T-cell (primary cell): ENCODE results near the gene BRSK1. TPM values are rescaled to one million over a fixed set of nuclear protein-coding genes. Genes with fewer than 3 reads are reported as not detected.

Source experiments
- ATAC-seq, 4 experiments: fragments of 200-7000 bp in 3 of 4; fragments of 150-1000 bp in 1 of 4; cut with Tn5 transposase; replicated peaks in 1 of 4; 1 replicate in 3 of 4; 2 replicates in 1 of 4; pipeline ENCODE4 v1.10.0; 2021; ENCODE audit warnings: moderate library complexity in 3 of 4, mild to moderate bottlenecking in 2 of 4, moderate number of reproducible peaks in 1 of 4
- CTCF ChIA-PET, 2 donors: fragments of 300-600 bp; sonication (Branson Sonifier 250); formaldehyde crosslinking; loops; one replicate each; lab custom pipeline; 2022; ENCODE audit warnings: antibody characterized with exemption in 2 of 2; lab: Charles Lee
- POLR2A ChIA-PET, 2 donors: fragments of 300-600 bp; sonication (Branson Sonifier 250); formaldehyde crosslinking; loops; one replicate each; lab custom pipeline; 2022; ENCODE audit warnings: antibody characterized with exemption in 2 of 2; lab: Charles Lee
- DNase-seq, 35 experiments: peaks; one replicate each; pipeline versions ENCODE4 v3.0.0 to v3.0.0-alpha.2; 2013 to 2023
- H3K27ac ChIP-seq: one replicate; pipeline ENCODE4 v1.5.1; 2013; ENCODE audit warnings: low read length
- H3K27me3 ChIP-seq, 2 experiments: replicated peaks in 1 of 2; 1 replicate in 1 of 2; 2 replicates in 1 of 2; pipeline versions ENCODE4 v1.6.1 to v1.7.0; 2013; ENCODE audit warnings: low read length in 1 of 2, mixed read lengths in 1 of 2; ENCODE audit not compliant: control insufficient read depth in 2 of 2, insufficient read depth in 2 of 2; ENCODE audit errors: extremely low read depth in 1 of 2
- H3K36me3 ChIP-seq, 2 donors: 1 replicate in 1 of 2; 2 replicates in 1 of 2; pipeline versions ENCODE4 v1.6.1 to v1.7.0; 2013; ENCODE audit warnings: low read length in 1 of 2; ENCODE audit not compliant: control insufficient read depth in 2 of 2, insufficient read depth in 1 of 2; ENCODE audit errors: extremely low read depth in 1 of 2
- H3K4me1 ChIP-seq, 2 experiments: 1 replicate in 1 of 2; 2 replicates in 1 of 2; pipeline versions ENCODE4 v1.6.1 to v1.7.0; 2013; ENCODE audit warnings: low read length in 2 of 2, mixed read lengths in 1 of 2; ENCODE audit not compliant: insufficient read depth in 2 of 2, control insufficient read depth in 1 of 2; ENCODE audit errors: extremely low read depth in 1 of 2
- H3K4me3 ChIP-seq, 2 donors: 1 replicate in 1 of 2; 2 replicates in 1 of 2; pipeline versions ENCODE4 v1.5.1 to v1.7.0; 2013; ENCODE audit warnings: mild to moderate bottlenecking in 2 of 2, low read length in 1 of 2, moderate library complexity in 1 of 2; ENCODE audit not compliant: control insufficient read depth in 1 of 2; ENCODE audit errors: extremely low read depth in 1 of 2
- H3K9me3 ChIP-seq: 2 replicates; pipeline ENCODE4 v1.7.0; 2013
- H3K27ac Mint-ChIP-seq, 2 donors: one replicate each; pipeline ENCODE4 v1.8.0; 2020 to 2021; ENCODE audit warnings: mild to moderate bottlenecking in 2 of 2, mixed read lengths in 2 of 2
- H3K27me3 Mint-ChIP-seq, 2 donors: one replicate each; pipeline ENCODE4 v1.8.0; 2021 to 2022; ENCODE audit warnings: mixed read lengths in 2 of 2
- H3K36me3 Mint-ChIP-seq: one replicate; pipeline ENCODE4 v1.8.0; 2021; ENCODE audit warnings: mixed read lengths
- H3K4me1 Mint-ChIP-seq, 3 donors: one replicate each; pipeline ENCODE4 v1.8.0; 2020 to 2022; ENCODE audit warnings: mixed read lengths in 3 of 3, mild to moderate bottlenecking in 1 of 3
- H3K4me3 Mint-ChIP-seq, 3 donors: one replicate each; pipeline ENCODE4 v1.8.0; 2020 to 2022; ENCODE audit warnings: mild to moderate bottlenecking in 3 of 3, mixed read lengths in 3 of 3, moderate library complexity in 3 of 3
- H3K9me3 Mint-ChIP-seq, 3 donors: one replicate each; pipeline ENCODE4 v1.8.0; 2020 to 2022; ENCODE audit warnings: mixed read lengths in 3 of 3
- WGBS: methylation state at CpG from one replicate; pipeline ENCODE4 v1.1.5; 2013; ENCODE audit warnings: missing lambda C conversion rate; ENCODE audit not compliant: insufficient coverage; 5-methylcytosine and 5-hydroxymethylcytosine counted together
- total RNA-seq, 35 experiments: library from RNA in 6 of 35; stranded (reverse) in 6 of 35; fragments of 120-200 nt in 1 of 35; gene quantifications; one replicate each; pipeline versions ENCODE4 v1.2.1 to v1.2.4 and lab custom pipeline; 2013 to 2026

Gene BRSK1
- total RNA-seq, 5 donors from 2014 or later (not counting 1 experiment from before 2014, with no cell fraction given), result 2.9 to 5.8 (median 3.9) TPM

- Mint-ChIP-seq H3K36me3 (peaks cover 16% of the 10 kb centered on the region), H3K4me3 (peak overlapping the region in 1 of 3 donors; percentile 33), H3K27me3 (no peaks in the 10 kb centered on the region), H3K4me1 (peaks cover 32 to 54% (median 49%) of the 10 kb centered on the region in 3 donors), H3K27ac (peak overlapping the region in 1 of 2 donors; percentile 61), H3K9me3 (no peaks in the 10 kb centered on the region)
- Histone ChIP-seq H3K36me3 (peaks cover 23 to 70% of the 10 kb centered on the region in 2 donors), H3K27ac (no peak overlapping the region), H3K9me3 (no peaks in the 10 kb centered on the region), H3K4me1 (peaks cover 22 to 62% of the 10 kb centered on the region in 2 experiments), H3K27me3 (no peaks in the 10 kb centered on the region), H3K4me3 (no peak overlapping the region)
- no peak for ATAC-seq
- ChIA-PET POLR2A (interaction anchor here in 1 of 2 donors (0.6 kb wide), 1 partner anchor 12 kb away, joined by 10 read pairs; no protein-coding TSS in a partner anchor), CTCF (no interaction called here)
- 88% methylated on average over 10 of the region's 10 CpGs for WGBS
- DNase-seq, result no peak
Measured at GRCh38 chr19:55248166-55248675, 35.6 kb upstream of the BRSK1 start.

- peak overlapping the region in 1 of 3 donors; percentile 33 for H3K4me3 Mint-ChIP-seq
- no peaks in the 10 kb centered on the region for H3K9me3 Mint-ChIP-seq
- peak overlapping the region; percentile 39 to 61 for H3K27ac Mint-ChIP-seq
- no peaks in the 10 kb centered on the region for H3K9me3 ChIP-seq
- no peak for DNase-seq
- H3K27me3 Mint-ChIP-seq, result no peaks in the 10 kb centered on the region
- 98% methylated on average over 5 of the region's 9 CpGs for WGBS
- no peak overlapping the region for H3K27ac ChIP-seq
- peaks cover 37 to 59% (median 54%) of the 10 kb centered on the region in 3 donors for H3K4me1 Mint-ChIP-seq
- ATAC-seq, result no peak
- CTCF ChIA-PET, result no interaction called here
- H3K36me3 Mint-ChIP-seq, result peaks cover 16% of the 10 kb centered on the region
- no peaks in the 10 kb centered on the region for H3K27me3 ChIP-seq
- peaks cover 23 to 66% of the 10 kb centered on the region in 2 donors for H3K36me3 ChIP-seq
- POLR2A ChIA-PET, result no interaction called here
- peaks cover 26 to 67% of the 10 kb centered on the region in 2 experiments for H3K4me1 ChIP-seq
- no peak overlapping the region for H3K4me3 ChIP-seq
Measured at GRCh38 chr19:55248704-55249103, 35.1 kb upstream of the BRSK1 start.

GRCh38 chr19:55249841-55250240 is 34.0 kb upstream of the BRSK1 start:
- Histone ChIP-seq H3K36me3 (peaks cover 21 to 55% of the 10 kb centered on the region in 2 donors), H3K27ac (no peak overlapping the region), H3K27me3 (no peaks in the 10 kb centered on the region), H3K4me1 (peaks cover 30 to 76% of the 10 kb centered on the region in 2 experiments), H3K4me3 (no peak overlapping the region), H3K9me3 (no peaks in the 10 kb centered on the region)
- ChIA-PET CTCF (no interaction called here), POLR2A (no interaction called here)
- Mint-ChIP-seq H3K9me3 (no peaks in the 10 kb centered on the region), H3K4me1 (peaks cover 48 to 68% (median 65%) of the 10 kb centered on the region in 3 donors), H3K4me3 (peak overlapping the region in 1 of 3 donors; percentile 100), H3K36me3 (peaks cover 12% of the 10 kb centered on the region), H3K27ac (no peak overlapping the region), H3K27me3 (no peaks in the 10 kb centered on the region)
- ATAC-seq, result no peak
- DNase-seq, result no peak
- WGBS, result 91% methylated on average over 9 of the region's 11 CpGs

GRCh38 chr19:55250262-55251036 is 33.3 kb upstream of the BRSK1 start:
- POLR2A ChIA-PET, result no interaction called here
- ATAC-seq (no peak), DNase-seq (no peak)
- Mint-ChIP-seq H3K36me3 (peaks cover 12% of the 10 kb centered on the region), H3K4me3 (peak overlapping the region; percentile 65 to 100 (median 81)), H3K27me3 (no peaks in the 10 kb centered on the region), H3K4me1 (peaks cover 54 to 74% (median 71%) of the 10 kb centered on the region in 3 donors), H3K9me3 (no peaks in the 10 kb centered on the region), H3K27ac (peak overlapping the region; percentile 99)
- Histone ChIP-seq H3K9me3 (no peaks in the 10 kb centered on the region), H3K36me3 (peaks cover 18 to 49% of the 10 kb centered on the region in 2 donors), H3K4me3 (peak overlapping the region in 1 of 2 donors; percentile 5), H3K27me3 (no peaks in the 10 kb centered on the region), H3K27ac (peak overlapping the region; percentile 90), H3K4me1 (peaks cover 36 to 82% of the 10 kb centered on the region in 2 experiments)
- WGBS, result 94% methylated on average over 18 of the region's 18 CpGs
- CTCF ChIA-PET, result no interaction called here

- Mint-ChIP-seq H3K4me3 (peak overlapping the region; percentile 65 to 100 (median 81)), H3K9me3 (no peaks in the 10 kb centered on the region), H3K36me3 (peaks cover 10% of the 10 kb centered on the region), H3K27ac (peak overlapping the region; percentile 99), H3K27me3 (no peaks in the 10 kb centered on the region), H3K4me1 (peaks cover 64 to 85% (median 82%) of the 10 kb centered on the region in 3 donors)
- DNase-seq (peak in 15 of 35 experiments; percentile 8 to 61 (median 27)), ATAC-seq (peak in 1 of 4 experiments; percentile 17)
- WGBS, result 3% methylated on average over 9 of the region's 19 CpGs
- Histone ChIP-seq H3K9me3 (no peaks in the 10 kb centered on the region), H3K27me3 (no peaks in the 10 kb centered on the region), H3K4me1 (peaks cover 44 to 93% of the 10 kb centered on the region in 2 experiments), H3K27ac (peak overlapping the region; percentile 90), H3K36me3 (peaks cover 16 to 38% of the 10 kb centered on the region in 2 donors), H3K4me3 (peak overlapping the region; percentile 18 to 39)
- POLR2A ChIA-PET, result no interaction called here
- CTCF ChIA-PET, result no interaction called here
Measured at GRCh38 chr19:55251341-55252081, 32.3 kb upstream of the BRSK1 start.
